NCI-H2227 treated with DMSO at 0.1 percent for 48 hours (cell line): ENCODE measurements around the gene PRPH2.
"Not testable (repeated sequence)": the region's sequence is repeated elsewhere in the genome, so short reads cannot be mapped to it uniquely, and the experiment has no call there.

ENCODE experiments used
- DNase-seq: peaks from one replicate; lab custom pipeline; 2025; lab: John Stamatoyannopoulos, UW

PRPH2 gene

DNA sequence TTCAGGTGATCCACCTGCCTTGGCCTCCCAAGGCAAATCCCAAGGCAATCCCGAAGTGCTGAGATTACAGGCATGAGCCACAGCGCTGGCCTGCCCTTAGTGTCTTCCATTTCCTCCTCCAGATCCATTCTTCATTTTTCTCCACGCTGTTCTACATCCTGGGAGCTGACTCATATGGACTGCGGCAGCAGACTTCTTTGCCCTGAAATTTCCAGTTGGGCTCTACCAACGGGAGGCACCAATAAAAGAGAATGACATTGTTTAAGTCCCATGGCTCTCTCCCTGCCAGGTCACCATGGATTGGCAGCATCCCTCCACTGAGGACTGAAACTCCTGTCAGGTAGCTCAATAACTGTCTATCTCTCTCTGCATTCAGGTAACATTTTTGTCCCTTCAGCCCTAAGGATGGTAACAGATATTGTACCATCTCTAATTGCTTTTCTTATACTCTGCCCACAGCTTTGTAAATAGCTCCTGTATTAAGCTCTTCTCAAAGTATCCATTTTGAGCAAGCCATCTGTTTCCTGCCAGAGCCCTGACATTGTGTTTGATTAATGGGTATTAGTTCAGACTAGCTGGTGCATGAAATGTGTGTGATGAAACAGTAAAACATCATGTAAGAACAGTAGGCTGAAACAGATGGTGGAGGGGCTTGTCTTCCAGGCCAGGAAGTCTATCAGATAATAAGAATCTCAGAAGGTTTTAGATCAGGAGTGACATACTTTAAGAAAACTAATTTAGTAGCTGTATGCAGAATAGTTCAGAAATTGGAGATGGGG lies 19.9 kb upstream of the PRPH2 start:
- peak; percentile 80 for DNase-seq

DNA sequence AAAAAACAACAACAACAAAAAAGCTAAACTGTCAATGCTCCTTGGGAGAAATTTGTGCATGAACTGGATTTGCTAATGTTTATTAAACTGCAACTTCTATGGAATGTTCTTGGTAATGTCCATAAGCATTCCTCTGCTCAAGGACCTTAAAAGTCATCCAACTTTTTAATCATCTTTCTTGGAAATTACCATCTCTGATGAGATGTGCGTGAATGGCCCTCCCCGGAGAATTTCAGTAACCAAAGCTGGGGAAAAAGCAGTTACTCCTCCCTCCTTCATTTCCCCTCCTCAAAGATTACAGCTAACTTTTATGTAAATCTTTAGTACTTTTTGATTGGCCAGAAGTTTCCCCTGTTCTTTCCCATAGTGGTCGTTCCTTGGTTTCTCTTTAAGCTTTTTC lies 18.3 kb upstream of the PRPH2 start:
- no peak for DNase-seq

DNA sequence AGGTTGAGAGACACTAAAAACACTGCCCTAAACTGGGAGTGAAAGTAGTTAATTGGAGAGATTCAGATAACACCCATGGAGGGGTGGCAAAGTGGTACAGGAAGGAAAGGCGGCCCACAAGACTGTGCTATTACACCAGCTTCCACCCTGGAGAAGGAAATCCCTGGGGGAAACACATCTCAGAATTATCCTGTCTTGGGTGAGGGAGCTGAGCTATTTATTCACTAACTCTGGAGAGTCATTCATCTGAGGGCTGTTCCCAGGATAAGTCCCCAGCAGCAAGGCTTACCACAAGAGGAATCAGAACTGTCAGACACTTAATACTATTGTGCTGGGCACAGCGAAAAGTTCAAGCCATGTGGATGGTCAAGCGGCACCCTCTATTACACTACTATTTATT lies 13.6 kb upstream of the PRPH2 start:
- no peak for DNase-seq

DNA sequence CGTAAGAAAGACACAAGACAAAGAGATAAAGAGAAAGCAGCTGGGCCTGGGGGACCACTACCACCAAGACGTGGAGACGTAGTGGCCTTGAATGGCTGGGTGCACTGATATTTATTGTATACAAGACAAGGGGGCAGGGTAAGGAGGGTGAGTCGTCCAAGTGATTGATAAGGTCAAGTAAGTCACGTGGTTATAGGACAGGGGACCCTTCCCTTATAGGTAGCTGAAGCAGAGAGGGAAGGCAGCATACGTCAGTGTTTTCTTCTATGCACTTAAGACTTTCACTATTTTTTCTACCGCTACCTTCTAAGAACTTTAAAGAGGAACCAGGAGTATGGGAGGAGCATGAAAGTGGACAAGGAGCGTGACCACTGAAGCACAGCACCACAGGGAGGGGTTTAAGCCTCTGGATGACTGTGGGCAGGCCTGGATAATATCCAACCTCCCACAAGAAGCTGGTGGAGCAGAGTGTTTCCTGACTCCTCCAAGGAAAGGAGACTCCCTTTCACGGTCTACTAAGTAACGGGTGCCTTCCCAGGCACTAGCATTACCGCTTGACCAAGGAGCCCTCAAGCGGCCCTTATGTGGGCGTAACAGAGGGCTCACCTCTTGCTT lies 11.6 kb upstream of the PRPH2 start:
- DNase-seq = not testable (repeated sequence)

DNA sequence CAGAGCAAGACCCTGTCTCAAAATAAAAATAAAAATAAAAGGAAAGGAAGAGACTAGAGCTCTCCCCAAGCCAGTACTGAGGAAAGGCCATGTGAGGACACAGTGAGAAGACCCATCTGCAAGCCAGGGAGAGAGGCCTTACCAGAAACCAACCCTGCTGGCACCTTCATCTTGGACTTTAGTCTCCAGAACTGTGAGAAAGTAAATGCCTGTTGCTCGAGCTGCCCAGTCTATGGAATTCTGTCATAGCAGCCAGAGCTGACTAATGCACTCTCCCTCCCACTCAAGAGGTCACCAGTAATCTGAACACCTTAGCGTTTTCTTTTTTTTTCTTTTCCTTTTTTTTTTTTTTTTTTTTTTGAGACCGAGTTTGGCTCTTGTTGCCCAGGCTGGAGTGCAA lies 7.3 kb upstream of the PRPH2 start:
- DNase-seq = no peak

DNA sequence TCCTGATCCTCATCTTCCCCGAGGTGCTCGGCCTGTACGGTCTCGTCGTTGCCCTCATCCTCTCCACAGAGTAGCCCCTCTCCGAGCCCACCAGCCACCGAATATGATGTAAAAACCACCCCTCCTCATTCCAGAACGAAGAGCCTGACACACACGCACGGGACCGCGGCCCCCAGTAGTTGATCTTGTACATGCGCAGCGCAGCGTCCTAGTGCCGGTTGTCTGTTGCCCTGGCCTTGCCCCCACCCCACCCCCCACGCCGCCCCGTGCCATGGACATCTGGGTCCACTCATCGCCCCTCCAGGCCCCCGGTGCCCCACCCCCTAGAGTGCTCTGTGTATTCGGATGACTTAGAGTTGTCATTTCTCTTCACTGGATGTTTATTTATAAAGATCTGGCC lies 5.2 kb upstream of the PRPH2 start:
- no peak for DNase-seq

DNA sequence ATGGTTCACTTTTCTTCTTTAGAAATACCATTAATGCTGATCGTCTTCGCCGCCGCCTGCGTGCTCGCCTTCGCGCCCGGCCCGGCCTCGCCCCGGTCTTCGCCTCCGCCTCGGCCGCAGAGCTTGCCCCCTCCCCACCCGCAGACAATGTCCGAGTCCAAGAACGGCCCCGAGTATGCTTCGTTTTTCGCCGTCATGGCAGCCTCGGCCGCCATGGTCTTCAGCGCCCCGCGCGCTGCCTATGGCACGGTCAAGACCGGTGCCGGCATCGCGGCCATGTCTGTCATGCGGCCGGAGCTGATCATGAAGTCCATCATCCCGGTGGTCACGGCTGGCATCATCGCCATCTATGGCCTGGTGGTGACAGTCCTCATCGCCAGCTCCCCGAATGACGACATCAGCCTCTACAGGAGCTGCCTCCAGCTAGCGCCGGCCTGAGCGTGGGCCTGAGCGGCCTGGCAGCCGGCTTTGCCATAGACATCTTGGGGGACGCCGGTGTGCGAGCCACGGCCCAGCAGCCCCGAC lies 4.8 kb upstream of the PRPH2 start:
- DNase-seq = no peak

DNA sequence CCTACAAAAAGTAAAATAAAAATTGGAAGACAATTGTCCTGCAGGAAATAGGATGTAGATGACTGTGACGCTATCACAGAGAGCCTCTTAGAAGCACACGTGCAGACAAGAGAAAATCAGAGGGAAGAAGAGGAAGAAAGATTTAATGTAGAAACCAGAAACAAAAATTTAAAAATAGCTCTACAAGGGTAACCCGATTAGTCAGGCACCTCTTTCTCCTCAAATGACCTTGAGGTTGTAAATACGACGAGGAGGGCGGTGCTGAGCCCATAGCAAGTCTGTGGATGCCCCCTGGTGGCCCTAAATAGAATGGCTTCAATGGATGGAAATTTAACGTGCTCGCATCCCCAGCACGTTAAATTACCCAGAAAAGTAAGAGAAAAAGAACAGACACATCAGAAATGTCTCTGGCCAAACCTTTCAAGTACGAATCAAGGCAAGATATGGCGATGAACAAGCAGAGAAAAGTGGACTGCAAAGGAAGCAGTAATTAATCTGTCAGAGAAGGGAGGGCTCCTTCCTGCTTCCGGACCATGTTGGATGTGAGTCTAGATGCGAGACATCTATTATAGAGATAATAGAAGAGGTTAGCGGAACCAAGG lies 4.2 kb upstream of the PRPH2 start:
- DNase-seq = peak; percentile 76

DNA sequence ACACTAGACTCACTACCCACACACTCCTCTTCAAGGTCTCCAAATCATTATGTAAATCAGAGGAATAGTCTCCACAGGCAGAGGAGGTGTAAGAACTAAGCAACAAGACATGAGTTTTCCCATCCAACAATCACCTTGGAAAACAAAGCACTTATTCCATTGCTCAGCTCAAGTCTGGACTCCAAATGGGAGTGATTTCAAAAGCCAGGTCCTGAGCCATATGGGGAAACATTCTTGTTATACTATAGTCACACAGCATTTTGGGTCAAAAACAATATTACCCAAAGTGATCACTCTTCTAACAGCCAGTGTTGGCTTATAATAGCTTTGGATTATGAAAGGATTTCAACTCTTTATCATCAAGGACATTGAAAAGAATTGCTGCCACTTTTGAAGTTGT lies 3.6 kb upstream of the PRPH2 start:
- DNase-seq = no peak

DNA sequence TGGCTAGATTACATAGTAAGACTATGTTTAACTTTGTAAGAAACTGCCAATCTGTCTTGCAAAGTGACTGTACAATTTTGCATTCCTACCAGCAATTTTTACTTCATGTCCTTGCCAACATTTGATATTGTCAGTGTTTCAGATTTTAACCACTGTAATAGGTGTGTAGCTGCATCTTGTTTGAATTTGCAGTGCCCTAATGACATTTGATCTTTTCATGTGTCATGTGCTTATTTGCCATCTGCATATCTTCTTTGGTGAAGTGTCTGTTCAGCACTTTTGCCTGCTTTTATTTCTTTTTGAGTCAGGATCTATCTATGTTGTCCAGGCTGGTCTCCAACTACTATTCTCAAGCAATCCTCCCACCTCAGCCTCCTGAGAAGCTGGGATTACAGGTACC lies 2.4 kb upstream of the PRPH2 start:
- no peak for DNase-seq

DNA sequence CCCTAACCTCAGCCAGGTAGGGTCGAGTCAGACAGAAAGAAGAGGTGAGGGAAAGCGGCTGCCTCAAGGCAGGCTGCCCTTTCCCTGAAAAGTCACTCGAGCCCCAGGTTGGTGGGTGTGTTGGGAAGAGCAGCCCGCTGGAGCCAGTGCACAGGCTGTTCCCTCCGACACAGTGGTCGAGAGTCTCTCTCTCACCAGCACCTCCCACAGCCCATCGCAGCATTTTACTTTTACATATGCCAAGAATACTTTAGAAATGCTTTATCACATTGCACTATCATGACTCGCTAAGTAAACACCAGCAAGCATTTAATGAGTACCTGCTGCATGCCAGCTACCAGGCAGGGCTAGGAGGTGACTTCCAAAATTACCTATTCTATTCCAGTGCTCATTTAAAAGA lies 1.7 kb downstream of the PRPH2 start:
- no peak for DNase-seq

DNA sequence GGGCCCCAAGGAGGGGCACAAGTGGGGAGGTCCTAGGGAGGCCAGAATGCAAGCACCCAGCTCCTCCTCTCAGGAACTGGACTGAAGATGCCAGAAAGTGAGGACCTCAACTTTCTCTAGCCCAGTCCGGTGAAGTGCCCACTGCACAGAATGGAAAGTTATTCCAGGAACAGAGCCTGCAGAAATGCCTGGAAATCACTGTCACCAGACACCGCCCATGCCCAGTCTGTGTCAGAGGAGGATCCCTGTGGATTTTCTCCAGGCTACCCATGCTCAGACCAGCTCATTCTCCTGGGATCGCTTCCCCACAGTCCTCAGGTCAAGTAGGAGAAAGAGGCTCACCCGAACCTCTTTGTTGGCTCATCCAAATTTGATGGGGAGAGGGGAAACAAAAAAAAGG lies 6.5 kb downstream of the PRPH2 start:
- no peak for DNase-seq

DNA sequence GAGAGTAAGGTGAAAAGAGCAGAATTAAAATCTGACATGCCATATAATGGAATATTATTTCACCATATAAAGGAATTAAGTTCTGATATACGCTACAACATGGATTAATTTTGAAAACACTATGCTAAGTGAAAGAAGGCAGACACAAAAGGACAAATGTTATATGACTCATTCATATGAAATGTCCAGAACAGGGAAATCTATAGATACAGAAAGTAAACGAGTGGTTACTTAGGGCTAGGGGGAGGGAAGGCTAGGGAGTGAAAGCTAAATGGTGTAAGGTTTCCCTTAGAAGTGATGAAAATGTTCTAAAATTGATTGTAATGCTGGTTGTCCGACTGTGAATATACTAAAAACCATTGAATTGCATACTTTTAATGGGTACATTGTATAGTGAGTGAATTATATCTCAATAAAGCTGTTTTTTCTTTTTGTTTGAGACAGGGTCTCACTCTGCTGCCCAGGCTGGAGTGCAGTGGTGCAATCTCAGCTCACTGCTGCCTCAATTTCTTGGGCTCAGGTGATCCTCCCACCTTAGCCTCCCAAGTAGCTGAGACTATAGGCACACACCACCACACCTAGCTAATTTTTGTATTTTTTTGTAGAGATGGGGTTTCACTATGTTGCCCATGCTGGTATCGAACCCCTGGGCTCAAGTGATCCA lies 8.2 kb downstream of the PRPH2 start:
- DNase-seq = no peak

DNA sequence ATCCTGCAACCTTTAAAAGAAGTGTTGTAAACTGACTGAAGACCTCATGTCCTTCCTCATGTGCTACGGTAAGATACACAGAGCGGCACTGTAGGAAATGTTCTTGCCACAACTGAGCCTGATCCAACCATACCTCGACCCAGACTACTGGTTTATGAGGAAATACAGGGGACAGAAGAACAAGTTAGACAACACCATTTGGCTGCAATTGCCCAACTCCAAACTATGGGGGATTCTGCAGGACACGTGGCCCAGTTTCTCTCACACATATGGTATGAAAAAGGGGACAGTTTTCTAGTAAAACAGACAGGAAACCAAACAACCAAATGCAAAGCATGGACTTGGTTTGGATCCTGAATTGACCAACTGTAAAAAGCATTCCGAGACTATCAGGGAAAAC lies 10.5 kb downstream of the PRPH2 start:
- DNase-seq = no peak

DNA sequence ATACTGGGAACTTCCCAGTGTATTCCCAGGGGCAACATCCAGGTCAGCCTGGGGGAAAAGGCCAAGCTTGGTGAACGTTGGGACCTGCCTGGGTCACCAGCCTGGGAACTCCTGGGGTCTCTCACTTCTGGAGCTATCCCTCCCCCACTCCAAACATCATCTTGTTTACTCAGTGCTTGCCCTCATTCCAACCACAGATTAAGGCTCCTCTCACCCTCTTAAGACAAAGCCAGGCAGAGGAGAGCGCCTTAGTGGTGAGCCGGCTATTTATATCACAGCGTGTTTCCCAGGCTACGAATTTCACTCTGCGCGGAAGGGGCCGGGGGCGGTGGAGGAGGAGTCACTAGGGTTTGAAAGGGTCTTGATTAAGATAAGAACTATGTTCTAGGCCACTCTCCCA lies 12.1 kb downstream of the PRPH2 start:
- peak; percentile 43 for DNase-seq

DNA sequence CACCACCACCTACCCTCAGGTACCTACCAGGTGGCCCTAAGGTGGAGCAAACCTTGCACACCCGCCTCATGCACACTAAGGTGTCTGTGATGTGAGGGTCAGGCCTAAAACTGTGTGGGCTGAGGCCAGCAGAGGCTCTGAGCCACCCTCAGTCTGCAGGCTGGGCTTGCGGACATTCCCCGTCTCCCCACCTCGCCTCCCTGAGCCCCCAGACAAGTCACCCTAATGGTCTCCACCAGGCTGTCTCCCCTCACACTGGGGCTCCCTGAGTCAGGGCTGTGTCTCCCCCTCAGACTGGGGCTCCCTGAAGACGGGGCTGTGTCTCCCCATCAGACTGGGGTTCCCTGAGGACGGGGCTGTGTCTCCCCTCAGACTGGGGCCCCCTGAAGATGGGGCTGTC lies 12.5 kb downstream of the PRPH2 start:
- DNase-seq = no peak

DNA sequence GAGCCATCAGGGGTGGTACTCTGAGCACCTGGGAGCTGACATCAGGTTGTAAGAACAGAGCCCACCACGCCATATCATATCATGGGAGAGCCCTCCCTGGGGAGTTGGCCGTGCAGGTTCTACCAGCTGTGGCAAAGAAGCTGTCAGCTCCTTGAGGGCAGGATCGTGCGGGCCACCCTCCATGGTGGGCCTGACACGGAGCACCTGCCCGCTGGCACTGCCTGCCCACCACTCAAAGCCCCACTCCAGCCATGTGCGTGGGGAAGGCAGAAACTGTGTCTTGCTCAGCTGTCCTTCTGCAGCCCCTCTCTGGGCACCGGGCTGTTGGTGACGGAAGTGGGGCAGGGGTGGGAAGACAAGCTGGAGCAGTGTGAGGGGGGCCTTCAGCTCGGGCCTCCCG lies 14.3 kb downstream of the PRPH2 start:
- no peak for DNase-seq

DNA sequence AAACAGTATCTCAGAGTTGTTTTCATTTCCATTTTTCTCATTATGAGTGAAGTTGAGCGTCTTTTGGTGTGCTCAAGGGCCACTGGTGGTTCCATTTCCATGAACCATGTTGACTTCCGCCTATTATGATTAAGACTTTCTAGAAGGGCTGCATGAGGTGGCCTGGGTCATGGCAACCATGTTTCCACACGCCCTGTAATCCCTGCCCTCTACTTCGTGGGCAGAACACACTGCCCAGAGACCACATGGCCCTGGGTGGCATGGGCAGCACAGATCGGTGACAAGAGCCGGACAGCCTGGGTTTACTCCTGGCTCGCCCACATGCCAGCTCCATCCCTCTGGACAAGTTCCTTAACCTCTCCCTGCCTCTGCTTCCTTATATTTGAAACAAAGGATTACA lies 14.8 kb downstream of the PRPH2 start:
- DNase-seq = no peak

DNA sequence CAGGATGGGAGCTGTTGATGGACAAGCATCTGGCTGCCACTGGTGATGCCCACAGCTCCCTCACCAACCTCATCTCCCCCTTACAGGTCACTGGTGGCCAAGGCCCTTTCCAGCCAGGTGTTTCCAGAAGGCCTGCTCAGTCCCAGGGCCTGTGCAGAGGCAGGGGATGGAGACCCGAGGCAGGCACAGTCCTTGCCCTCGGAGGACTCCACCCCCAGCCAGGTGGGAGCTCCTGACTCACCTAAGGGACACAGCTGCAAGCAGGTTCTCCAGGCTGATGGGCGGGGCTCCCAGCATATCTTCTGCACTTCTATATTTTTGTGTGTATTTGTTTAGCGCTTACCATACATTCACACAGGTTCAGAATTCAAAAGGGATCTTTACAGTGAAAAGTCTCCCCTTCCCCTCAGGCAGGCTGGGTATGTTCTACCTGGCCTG lies 17.4 kb downstream of the PRPH2 start:
- DNase-seq = no peak

DNA sequence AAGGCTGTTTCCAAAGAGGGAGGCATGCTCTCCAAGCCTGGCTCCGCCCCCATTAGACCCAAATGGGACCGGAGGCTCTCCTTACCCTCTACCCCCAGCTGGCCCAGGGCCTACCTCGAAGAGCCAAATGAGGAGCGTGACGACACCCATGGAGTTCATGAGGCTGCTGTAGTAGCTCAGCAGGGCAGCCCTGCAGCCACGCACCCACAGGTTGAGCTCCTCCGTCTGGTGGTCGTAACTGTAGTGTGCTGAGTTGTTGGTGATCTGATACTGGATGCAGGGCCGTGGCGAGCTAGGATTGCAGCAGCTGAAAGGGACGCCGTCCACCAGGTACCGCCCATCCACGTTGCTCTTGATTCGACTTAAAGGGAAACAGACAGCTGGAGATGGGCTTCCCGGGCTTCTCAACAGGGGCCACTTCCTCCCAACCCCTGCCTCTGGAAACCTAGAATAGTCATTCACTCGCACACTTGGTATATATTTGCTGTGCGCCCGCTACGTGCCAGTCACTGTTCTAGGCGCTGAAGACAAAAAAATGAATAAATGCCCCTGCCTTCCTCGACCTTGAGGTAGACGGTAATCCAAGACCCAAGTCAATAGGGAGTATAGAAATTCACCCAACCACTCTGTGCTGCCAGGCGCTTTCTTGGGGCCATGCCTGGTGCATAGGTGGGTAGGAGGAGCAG lies 18.0 kb downstream of the PRPH2 start:
- no peak for DNase-seq

DNA sequence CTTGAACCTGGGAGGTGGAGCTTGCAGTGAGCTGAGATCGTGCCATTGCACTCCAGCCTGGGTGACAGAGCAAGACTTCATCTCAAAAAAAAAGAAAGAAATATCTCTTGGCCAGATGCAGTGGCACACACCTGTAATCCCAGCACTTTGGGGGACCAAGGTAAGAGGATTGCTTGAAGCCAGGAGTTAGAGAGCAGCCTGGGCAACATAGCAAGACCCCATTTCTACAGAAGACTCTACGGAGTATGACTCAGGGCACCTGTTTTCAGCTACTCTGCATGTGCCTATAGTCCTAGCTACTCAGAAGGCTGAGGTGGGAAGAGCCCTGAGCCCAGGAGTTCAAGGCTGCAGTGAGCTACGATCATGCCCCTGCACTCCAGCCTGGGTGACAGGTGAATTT lies 19.6 kb downstream of the PRPH2 start:
- not testable (repeated sequence) for DNase-seq

DNA sequence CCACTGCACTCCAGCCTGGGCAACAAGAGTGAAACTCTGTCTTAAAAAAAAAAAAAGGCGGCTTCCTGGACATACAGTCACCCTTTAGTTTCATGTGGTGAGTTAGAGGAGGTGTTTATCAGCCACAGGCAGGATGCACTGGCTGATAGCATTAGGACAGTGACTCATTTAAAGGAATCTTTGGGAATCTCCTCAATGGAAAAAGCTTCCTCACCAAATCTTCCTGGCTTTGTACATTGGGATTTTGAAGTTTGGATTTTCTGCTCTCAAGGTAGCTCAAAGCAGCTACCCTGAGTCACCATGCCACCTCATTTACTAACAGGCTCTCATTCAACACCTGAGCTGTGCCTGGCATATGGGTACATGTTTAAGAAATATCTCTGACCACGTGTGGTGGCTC lies 20.2 kb downstream of the PRPH2 start:
- no peak for DNase-seq
